SH-SY5Y (cell line): ENCODE measurements around the gene LRIG2.

Experiments used
- GATA2 ChIP-seq: IDR thresholded peaks from 2 replicates; pipeline ENCODE4 v1.6.1; 2011; ENCODE audit warnings: mild to moderate bottlenecking, low read depth, low read length
- GATA3 ChIP-seq: IDR thresholded peaks from 2 replicates; pipeline ENCODE4 v1.6.1; 2011; ENCODE audit warnings: low read depth, mild to moderate bottlenecking, low read length, moderate library complexity

DNA sequence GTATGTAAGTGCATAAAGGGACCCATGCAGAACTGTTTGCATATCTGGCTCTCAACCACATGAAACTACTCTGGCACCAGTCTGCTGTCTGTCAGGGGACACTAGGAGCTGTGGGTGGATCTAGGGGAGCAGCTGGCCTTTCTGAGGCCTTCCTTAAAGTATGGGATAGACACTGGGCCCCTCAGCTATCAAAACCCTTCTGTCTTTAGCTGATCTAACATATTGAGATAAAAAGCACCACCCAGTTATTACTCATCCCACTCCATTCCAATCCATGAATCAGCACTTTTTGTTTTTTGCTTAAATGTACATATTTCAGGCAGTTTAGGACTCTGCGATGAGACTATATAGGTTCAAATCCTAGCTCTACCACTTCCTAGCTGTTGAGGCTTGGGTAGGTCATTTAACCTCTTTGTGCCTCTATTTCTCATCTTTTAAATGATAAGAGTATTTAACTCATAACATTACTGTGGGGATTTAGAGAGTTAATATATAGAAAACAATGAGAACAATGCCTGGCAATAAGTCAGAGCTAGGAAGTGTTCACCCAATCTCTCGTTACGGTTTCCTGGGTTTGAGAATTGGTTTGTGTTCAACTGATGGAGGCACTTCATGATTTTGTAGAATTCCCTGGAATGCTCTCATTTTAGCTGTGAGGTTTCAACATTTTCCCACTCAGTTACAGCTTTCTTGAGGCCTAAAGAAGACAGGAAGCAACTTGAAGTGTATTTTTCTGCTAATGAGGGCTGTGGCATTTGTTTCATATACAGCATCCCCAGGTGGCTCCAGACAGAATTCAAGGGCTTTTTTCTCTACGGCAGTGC is 68.9 kb downstream of the LRIG2 start:
- TF ChIP-seq GATA2 (no peak), GATA3 (no peak)
